Parathyroid adenoma (tissue), 2 donors: ENCODE data around the gene MYORG.

Experiments
- H2AFZ ChIP-seq: fragments of 300-600 bp; sonication (generic); one replicate; pipeline ENCODE4 v1.7.0; 2017; ENCODE audit warnings: antibody characterized with exemption, mild to moderate bottlenecking
- H3K27ac ChIP-seq: fragments of 300-600 bp; sonication (generic); one replicate; pipeline ENCODE4 v1.7.0; 2017
- H3K27me3 ChIP-seq: fragments of 300-600 bp; sonication (generic); one replicate; pipeline ENCODE4 v1.7.0; 2017; ENCODE audit warnings: low read length; ENCODE audit not compliant: control insufficient read depth, insufficient read depth
- H3K36me3 ChIP-seq: fragments of 300-600 bp; sonication (generic); one replicate; pipeline ENCODE4 v1.7.0; 2017; ENCODE audit warnings: low read length; ENCODE audit not compliant: control insufficient read depth, insufficient read depth
- H3K4me1 ChIP-seq: fragments of 300-600 bp; sonication (generic); one replicate; pipeline ENCODE4 v1.7.0; 2017; ENCODE audit warnings: control low read depth
- H3K4me2 ChIP-seq: fragments of 300-600 bp; sonication (generic); one replicate; pipeline ENCODE4 v1.7.0; 2017; ENCODE audit warnings: low read length
- H3K4me3 ChIP-seq: fragments of 300-600 bp; sonication (generic); one replicate; pipeline ENCODE4 v1.7.0; 2017; ENCODE audit warnings: low read depth, low read length
- H3K79me2 ChIP-seq: fragments of 300-600 bp; sonication (generic); one replicate; pipeline ENCODE4 v1.7.0; 2017; ENCODE audit warnings: control low read depth
- H3K9ac ChIP-seq: fragments of 300-600 bp; sonication (generic); one replicate; pipeline ENCODE4 v1.7.0; 2017; ENCODE audit warnings: mild to moderate bottlenecking
- H3K9me3 ChIP-seq: fragments of 300-600 bp; sonication (generic); one replicate; pipeline ENCODE4 v1.7.0; 2017; ENCODE audit warnings: low read length; ENCODE audit not compliant: control insufficient read depth
- TF ChIP-seq, protein P1 (sequence below): fragments of 300-600 bp; sonication (generic); IDR thresholded peaks from one replicate; pipeline ENCODE4 v1.7.0; 2017; ENCODE audit warnings: antibody characterized with exemption, mild to moderate bottlenecking
- donor health status: primary hyperparathyroidism.

The MYORG gene

DNA sequence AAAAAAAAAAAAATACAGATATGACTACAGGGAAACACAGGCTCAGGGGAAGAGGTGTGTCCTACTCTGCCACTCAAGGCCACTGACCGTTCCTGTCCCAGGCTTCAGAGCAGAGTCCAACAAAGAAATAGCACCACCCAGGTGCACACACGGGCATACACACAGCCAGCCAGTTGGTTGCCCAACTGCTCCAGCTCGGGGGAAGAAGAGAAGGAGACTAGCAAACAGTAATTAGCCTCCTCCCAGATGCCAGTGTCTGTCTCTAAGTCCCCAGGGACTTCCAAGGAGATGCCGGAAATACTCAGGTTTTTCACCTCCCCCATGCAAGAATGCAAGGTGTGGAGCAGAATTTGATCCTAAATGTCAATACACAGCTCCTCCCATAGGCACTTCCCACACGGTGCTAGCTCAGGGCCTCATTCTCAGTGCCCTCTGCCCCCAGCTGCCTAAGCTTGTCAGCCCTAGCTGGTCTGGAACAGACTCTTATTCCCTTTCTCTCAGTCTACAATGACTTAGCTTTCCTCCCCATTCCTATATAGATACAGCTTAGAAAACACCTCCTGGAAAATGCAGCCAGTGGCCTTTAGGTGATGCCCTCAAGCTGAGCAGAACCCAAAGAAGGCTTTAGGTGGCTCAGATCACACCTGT is 1.7 kb downstream of the MYORG start:
- Histone ChIP-seq H3K4me1 (no peaks in the 10 kb centered on the region), H2AFZ (no peak overlapping the region), H3K4me3 (no peak overlapping the region), H3K4me2 (no peak overlapping the region), H3K9me3 (no peaks in the 10 kb centered on the region), H3K79me2 (no peaks in the 10 kb centered on the region), H3K27me3 (no peaks in the 10 kb centered on the region), H3K27ac (no peak overlapping the region), H3K9ac (no peak overlapping the region), H3K36me3 (no peaks in the 10 kb centered on the region)
- TF ChIP-seq, protein P1, sequence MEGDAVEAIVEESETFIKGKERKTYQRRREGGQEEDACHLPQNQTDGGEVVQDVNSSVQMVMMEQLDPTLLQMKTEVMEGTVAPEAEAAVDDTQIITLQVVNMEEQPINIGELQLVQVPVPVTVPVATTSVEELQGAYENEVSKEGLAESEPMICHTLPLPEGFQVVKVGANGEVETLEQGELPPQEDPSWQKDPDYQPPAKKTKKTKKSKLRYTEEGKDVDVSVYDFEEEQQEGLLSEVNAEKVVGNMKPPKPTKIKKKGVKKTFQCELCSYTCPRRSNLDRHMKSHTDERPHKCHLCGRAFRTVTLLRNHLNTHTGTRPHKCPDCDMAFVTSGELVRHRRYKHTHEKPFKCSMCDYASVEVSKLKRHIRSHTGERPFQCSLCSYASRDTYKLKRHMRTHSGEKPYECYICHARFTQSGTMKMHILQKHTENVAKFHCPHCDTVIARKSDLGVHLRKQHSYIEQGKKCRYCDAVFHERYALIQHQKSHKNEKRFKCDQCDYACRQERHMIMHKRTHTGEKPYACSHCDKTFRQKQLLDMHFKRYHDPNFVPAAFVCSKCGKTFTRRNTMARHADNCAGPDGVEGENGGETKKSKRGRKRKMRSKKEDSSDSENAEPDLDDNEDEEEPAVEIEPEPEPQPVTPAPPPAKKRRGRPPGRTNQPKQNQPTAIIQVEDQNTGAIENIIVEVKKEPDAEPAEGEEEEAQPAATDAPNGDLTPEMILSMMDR = no peak

DNA sequence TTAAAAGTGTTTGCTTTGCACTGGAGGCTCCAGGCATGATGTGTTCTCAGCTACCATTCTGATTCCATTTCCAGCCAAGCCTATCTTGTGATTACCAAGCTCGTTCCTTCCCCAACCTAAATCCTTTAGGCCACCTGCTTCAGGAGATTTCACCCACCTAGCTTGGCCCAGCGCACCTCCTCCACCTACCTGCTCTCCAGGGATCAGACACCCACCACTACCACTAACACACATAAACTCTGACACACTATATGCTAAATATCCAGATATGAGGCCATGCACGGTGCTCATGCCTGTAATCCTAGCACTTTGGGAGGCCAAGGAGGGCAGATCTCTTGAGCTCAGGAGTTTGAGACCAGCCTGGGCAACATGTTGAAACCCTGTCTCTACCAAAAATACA is 2.4 kb downstream of the MYORG start:
- no peak overlapping the region for H3K27ac ChIP-seq

DNA sequence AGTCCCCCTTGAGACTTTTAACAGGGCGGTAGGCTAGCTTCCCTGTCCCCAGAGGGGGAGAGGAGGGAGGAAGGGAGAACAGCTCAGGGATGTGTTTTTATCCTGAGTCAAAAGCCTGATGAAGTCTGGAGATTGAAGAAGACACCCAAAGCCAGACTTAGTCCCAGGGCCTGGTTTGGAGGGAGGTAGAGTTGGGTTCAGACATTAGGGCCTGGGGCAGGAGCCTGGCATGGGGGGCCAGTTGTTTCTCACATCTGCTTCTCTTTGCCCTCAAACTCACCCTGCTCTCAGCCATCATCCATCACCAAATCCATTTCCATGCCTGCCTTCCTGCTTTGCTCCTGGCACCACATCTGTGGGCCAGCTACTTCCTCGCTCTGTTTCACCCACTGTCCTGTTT is 2.9 kb downstream of the MYORG start:
- Histone ChIP-seq H3K27me3 (no peaks in the 10 kb centered on the region), H3K79me2 (no peaks in the 10 kb centered on the region), H3K4me1 (no peaks in the 10 kb centered on the region), H2AFZ (no peak overlapping the region), H3K9ac (no peak overlapping the region), H3K4me2 (no peak overlapping the region), H3K36me3 (no peaks in the 10 kb centered on the region), H3K27ac (no peak overlapping the region), H3K9me3 (no peaks in the 10 kb centered on the region), H3K4me3 (no peak overlapping the region)
- TF ChIP-seq, protein P1 = no peak

More for the DNA sequence above, 2.4 kb downstream of the MYORG start:
- Histone ChIP-seq H2AFZ (no peak overlapping the region), H3K9ac (no peak overlapping the region), H3K9me3 (no peaks in the 10 kb centered on the region), H3K27me3 (no peaks in the 10 kb centered on the region), H3K79me2 (no peaks in the 10 kb centered on the region), H3K36me3 (no peaks in the 10 kb centered on the region), H3K4me3 (no peak overlapping the region), H3K4me1 (no peaks in the 10 kb centered on the region), H3K4me2 (no peak overlapping the region)
- TF ChIP-seq, protein P1 = no peak

DNA sequence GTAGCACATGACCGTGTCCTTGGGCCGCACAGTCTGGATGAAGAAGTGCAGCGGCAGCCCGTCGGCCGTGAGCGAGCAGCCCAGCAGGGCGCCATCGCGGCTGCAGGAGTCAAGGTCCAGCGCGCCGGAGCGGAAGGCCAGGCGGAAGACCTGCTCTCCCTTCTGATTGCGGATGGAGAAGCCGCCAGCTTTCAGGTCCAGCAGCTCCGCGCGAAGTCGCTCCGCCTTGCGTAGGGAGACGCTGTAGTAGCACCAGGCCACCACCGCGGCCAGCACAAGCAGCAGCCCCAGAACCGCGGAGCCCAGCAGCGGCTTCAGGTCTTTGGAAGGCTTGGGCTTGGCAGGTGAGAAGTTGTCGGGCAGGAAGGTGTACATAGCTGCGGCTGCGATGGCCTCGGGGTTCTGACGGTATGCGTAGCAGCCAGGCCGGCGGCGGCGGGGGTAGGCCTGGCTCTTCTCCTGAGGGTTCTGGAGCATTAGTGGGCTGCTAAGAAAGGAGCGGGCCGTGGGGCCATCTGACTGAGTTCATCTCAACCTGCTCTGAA is 4.2 kb downstream of the MYORG start:
- no peak overlapping the region for H3K9ac ChIP-seq
- no peaks in the 10 kb centered on the region for H3K27me3 ChIP-seq
- H3K79me2 ChIP-seq = no peaks in the 10 kb centered on the region
- TF ChIP-seq, protein P1 = no peak
- no peaks in the 10 kb centered on the region for H3K9me3 ChIP-seq
- H3K27ac ChIP-seq = no peak overlapping the region
- H3K4me1 ChIP-seq = no peaks in the 10 kb centered on the region
- H3K4me3 ChIP-seq = no peak overlapping the region
- no peak overlapping the region for H2AFZ ChIP-seq
- no peak overlapping the region for H3K4me2 ChIP-seq
- no peaks in the 10 kb centered on the region for H3K36me3 ChIP-seq
